A673 (cell line): ENCODE measurements around the gene FAM114A2.

Experiments used
- EZH2 ChIP-seq: fragments of 200-600 bp; sonication (generic); IDR thresholded peaks from 2 replicates; pipeline ENCODE4 v1.6.1; 2017; ENCODE audit warnings: borderline replicate concordance, low read depth, mild to moderate bottlenecking, mixed read lengths, antibody characterized with exemption, low read length; ENCODE audit not compliant: poor library complexity, severe bottlenecking
- TF ChIP-seq, protein P1 (sequence below): fragments of 300-800, 200-600 bp; sonication (generic); conservative IDR thresholded peaks from 2 replicates; pipeline ENCODE4 v1.5.1; 2017; ENCODE audit warnings: low read depth, mild to moderate bottlenecking, antibody characterized with exemption, low read length, moderate library complexity, mixed read lengths

DNA sequence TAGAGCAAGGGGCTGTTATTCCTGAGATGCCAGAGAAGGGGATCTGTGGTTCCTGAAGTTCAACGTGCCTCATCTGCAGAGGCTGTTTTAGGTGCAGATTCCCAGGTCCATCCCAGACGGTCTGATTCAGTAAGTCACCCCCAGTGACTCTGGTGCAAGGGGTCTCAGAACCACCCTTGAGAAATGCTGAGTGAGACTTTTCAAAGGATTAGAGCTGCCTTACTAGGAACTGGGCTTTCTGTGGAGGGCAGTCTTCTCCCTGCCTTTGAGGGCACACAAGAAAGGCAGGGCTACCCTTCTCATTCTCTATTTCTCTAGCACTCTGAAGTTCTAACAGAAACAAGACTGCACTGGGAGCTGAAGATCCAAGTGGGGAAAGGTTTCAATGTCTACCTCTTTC is 66.5 kb downstream of the FAM114A2 start:
- TF ChIP-seq, protein P1, sequence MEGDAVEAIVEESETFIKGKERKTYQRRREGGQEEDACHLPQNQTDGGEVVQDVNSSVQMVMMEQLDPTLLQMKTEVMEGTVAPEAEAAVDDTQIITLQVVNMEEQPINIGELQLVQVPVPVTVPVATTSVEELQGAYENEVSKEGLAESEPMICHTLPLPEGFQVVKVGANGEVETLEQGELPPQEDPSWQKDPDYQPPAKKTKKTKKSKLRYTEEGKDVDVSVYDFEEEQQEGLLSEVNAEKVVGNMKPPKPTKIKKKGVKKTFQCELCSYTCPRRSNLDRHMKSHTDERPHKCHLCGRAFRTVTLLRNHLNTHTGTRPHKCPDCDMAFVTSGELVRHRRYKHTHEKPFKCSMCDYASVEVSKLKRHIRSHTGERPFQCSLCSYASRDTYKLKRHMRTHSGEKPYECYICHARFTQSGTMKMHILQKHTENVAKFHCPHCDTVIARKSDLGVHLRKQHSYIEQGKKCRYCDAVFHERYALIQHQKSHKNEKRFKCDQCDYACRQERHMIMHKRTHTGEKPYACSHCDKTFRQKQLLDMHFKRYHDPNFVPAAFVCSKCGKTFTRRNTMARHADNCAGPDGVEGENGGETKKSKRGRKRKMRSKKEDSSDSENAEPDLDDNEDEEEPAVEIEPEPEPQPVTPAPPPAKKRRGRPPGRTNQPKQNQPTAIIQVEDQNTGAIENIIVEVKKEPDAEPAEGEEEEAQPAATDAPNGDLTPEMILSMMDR = no peak
- TF ChIP-seq EZH2 = no peak
